Subcutaneous adipose tissue (tissue), 4 donors: ENCODE results near the gene HOXA2. TPM values are rescaled to one million over a fixed set of nuclear protein-coding genes. Genes with fewer than 3 reads are reported as not detected.

Experiments used
- CTCF ChIP-seq: fragments of 450-650 bp; IDR thresholded peaks from one replicate; pipeline ENCODE4 v1.5.1; 2016; ENCODE audit warnings: low read depth, mild to moderate bottlenecking, control low read depth, antibody characterized with exemption, moderate library complexity
- total RNA-seq, 4 donors: library from RNA; depleted of rRNA; stranded (reverse); fragments of >200 nt; gene quantifications; one replicate each; pipeline ENCODE4 v1.1.0, GENCODE V29; 2016

The HOXA2 gene
- total RNA-seq, 4 donors from 2014 or later, result 0.51 to 1.7 (median 0.88) TPM; not detected in 1

GRCh38 chr7:27106181-27106900 is 3.9 kb upstream of the HOXA2 start:
- TF ChIP-seq CTCF, result no peak

DNA sequence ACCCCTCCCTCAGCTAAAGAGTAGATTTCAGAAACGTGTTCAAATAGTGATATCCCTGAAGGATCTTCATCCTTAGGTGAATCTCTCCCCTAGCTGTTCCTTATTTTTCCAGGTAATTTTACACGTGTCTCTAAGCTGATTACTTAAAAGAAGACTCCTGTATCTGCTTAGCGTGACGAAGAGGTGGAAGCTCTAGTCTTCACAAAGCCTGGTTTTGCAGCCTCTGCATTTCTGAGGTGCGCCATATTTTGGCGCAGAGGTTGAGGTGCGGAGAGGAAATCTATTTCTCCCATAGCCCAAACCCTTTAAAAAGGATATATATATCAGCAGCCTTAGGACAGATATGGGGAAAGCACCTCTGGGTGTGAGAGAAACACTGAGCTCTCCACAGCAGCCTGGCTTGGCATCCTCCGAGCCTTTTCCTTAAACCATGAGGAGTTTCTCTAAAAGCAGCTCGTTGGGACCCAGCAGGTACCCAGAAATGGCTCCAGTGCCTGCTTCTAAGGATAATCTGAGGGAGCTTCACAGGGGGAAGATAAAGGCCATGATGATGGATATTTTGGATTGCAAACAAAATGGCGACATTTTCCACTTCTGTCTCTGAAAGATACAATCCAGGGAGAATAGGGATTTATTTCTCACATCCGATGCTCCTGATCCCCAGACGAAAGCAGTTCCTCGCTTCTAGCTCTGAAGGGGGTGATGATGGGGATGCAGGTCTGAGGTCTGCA is 3.0 kb upstream of the HOXA2 start:
- no peak for TF ChIP-seq CTCF

DNA sequence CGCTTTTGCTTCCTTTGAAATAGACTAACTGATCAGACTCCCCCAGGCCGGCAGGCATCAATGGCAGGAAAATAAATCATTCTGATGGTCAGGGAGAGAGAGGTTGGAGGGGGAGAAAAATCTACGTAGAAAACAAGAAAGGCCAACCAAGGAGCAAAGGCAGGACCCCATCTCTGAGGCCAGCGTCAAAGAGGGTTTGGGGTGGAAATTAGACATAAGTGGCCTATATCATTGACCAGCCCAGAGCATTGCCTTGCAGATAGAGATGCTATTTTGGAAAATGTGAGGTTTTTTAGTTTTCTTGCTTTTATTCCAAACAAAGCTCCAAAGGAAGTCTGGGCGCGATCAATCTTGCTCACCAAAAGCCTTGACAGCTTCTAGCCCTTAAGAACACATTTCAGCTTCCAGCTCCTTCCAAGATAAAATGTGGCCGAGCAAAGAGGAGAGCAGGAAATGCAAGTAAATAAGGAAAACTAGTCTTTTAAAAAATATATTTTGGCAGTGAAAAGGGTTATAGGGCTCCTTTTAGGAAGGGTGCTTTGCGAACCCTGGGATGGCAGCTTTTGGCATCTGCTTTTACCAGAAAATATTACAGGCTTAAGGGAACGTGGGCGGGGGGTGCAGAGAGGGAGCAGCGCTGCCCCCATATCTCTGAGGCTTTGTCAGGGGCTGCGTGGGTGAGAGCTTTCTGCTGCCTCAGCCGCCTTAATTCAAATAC is 2.0 kb upstream of the HOXA2 start:
- no peak for TF ChIP-seq CTCF

DNA sequence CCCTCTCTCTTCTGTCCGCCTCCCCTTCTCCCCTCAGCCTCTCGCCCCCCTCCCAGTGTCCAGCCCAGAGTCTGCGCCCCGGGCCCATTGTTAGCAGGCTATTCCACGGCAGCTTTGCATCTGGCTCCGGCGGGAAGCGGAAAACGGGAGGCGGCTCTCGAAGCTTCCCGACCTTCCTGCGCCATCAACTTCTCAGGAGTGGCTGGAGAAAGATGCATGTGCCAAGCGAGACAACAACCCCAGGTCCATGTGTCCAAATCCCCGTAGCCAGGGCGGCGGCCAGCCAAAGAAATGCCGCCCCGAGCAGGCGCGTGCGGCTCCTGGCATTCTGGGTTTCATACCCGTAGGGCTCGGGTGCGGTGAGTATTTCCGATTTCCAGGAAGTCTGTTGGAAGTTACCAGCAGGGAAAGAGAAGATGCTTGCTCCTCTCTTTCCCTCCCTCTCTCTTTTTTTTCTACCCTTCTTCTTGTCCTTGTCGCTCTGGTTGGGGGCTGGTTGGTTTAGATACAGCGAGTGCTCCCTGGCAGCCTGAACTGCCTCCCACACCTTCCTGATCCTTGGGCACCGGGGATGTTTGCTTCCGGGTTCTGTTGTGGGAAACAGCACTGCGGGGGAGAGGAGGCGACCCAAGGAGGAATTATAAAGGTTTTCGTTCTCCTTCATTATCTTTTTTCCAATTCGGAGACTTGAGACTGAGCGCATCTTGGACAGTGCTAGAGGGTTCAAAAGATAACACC is 1.2 kb upstream of the HOXA2 start:
- TF ChIP-seq CTCF, result no peak

DNA sequence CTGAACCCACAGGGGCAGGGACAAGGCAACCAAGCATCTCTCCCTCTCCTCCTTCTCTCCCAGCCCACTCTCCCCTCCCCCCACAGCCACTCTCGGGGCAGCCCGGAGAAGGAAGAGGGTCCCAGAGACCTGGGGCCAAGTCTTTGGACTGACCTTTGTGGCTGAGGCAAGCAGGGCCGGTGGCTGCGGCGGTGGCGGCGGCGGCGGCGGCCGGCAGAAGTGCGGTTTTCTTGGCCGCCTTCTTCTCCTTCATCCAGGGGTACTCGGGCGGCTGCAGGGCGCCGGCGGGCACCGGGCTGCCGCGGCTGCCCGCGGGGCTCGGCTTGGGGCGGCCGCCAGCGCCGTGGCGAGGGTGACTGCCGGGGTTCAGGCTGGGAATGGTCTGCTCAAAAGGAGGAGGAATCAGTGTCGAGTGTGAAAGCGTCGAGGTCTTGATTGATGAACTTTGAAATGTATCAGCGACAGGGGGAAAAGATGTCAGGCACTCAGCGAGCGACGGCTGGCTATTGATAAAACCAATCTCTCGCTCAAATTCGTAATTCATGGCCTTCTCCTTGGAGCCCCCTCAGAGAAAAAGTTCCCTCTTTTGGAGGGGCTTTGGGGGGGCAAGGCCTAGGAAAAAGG is 414 bp downstream of the HOXA2 start:
- TF ChIP-seq CTCF, result no peak

- no peak for TF ChIP-seq CTCF
These were observed 1.1 kb downstream of the HOXA2 start for GRCh38 chr7:27101171-27101956.
